ENCODE results near the gene IGLL1. TPM values are rescaled to one million over a fixed set of nuclear protein-coding genes. Genes with fewer than 3 reads are reported as not detected.

IGLL1 gene
- total and polyA plus RNA-seq, 2 experiments from 2014 or later: not detected

- H3K4me1 Mint-ChIP-seq: no peaks in the 10 kb centered on the region
- Histone ChIP-seq H3K79me2 (replicated peaks; ENCODE audit: insufficient read depth) (no peaks in the 10 kb centered on the region), H3K27ac (ENCODE audit: low read depth) (no peak overlapping the region), H2AFZ (no peak overlapping the region), H3K9me2 (ENCODE audit: insufficient read depth) (no peaks in the 10 kb centered on the region), H3K27me3 (ENCODE audit: insufficient read depth) (no peaks in the 10 kb centered on the region), H3K36me3 (ENCODE audit: insufficient read depth) (no peaks in the 10 kb centered on the region), H3K4me2 (no peak overlapping the region), H3K4me3 (no peak overlapping the region), H3K4me1 (ENCODE audit: insufficient read depth) (no peaks in the 10 kb centered on the region), H4K20me1 (replicated peaks; ENCODE audit: insufficient read depth) (no peaks in the 10 kb centered on the region), H3F3A (replicated peaks; ENCODE audit: low read depth) (no peaks in the 10 kb centered on the region)
- ATAC-seq (no peak), DNase-seq (ENCODE audit: low spot score) (no peak)
- no peaks in the 10 kb centered on the region; the same call in 2 of the 3 replicates for H3K9me3 Mint-ChIP-seq
- no peaks in the 10 kb centered on the region for H3K36me3 Mint-ChIP-seq (ENCODE audit: low read depth)
- no peak overlapping the region for H3K27ac Mint-ChIP-seq
- TF ChIP-seq CREB1 (CRISPR knock-in tag; IDR thresholded peaks at IDR 0.05; ENCODE audit: low read depth) (no peak), STAT1 (IDR thresholded peaks at IDR 0.05; ENCODE audit: unreplicated experiment) (no peak), NANOG (IDR thresholded peaks at IDR 0.05; ENCODE audit: borderline replicate concordance) (no peak), JUNB (IDR thresholded peaks at IDR 0.05; ENCODE audit: unreplicated experiment) (no peak), EZH2 (IDR thresholded peaks at IDR 0.05; ENCODE audit: low read depth, unreplicated experiment) (no peak), ZNF114 (CRISPR knock-in tag; IDR thresholded peaks at IDR 0.05) (no peak), CTCF (conservative IDR thresholded peaks at IDR 0.05; ENCODE audit: low read depth in 2 of 2) (no peak), ZNF331 (CRISPR knock-in tag; IDR thresholded peaks at IDR 0.05; ENCODE audit: low read depth) (no peak), POLR2AphosphoS5 (IDR thresholded peaks at IDR 0.05; ENCODE audit: low read depth) (no peak), REST (IDR thresholded peaks at IDR 0.05; ENCODE audit: unreplicated experiment) (no peak), ETS1 (IDR thresholded peaks at IDR 0.05) (no peak), ZNF462 (CRISPR knock-in tag; IDR thresholded peaks at IDR 0.05) (no peak), EZH2phosphoT487 (IDR thresholded peaks at IDR 0.05; ENCODE audit: unreplicated experiment) (no peak)
- H3K27me3 Mint-ChIP-seq (ENCODE audit: insufficient read depth, low read depth, poor library complexity): peaks cover 12% of the 10 kb centered on the region
- no peak overlapping the region for H3K4me3 Mint-ChIP-seq
These were observed 628 bp upstream of the IGLL1 start for GRCh38 chr22:23580576-23581259.

Data from GM23338 (cell line).